ENCODE measurements around the gene ATP6AP1.
A peak's percentile ranks its signal among the peaks of the same experiment; 100 is the strongest.
"Not testable (repeated sequence)": the region's sequence is repeated elsewhere in the genome, so short reads cannot be mapped to it uniquely, and the experiment has no call there.

The ATP6AP1 gene

GRCh38 chrX:154428176-154429171 is at the start of gene ATP6AP1:
Gene ATP6AP1, plus strand, starts transcription at chrX:154428677. Its CDS starts 16 bp downstream, at chrX:154428693.
- DNase-seq (ENCODE audit: low spot score) = peak; percentile 95

- DNase-seq (ENCODE audit: low spot score) = peak; percentile 90
Measured at GRCh38 chrX:154378799-154379568, 49.5 kb upstream of the ATP6AP1 start, which contains the start of gene EMD. Gene EMD, plus strand, starts transcription at chrX:154379295. Its CDS starts 190 bp downstream, at chrX:154379485.

GRCh38 chrX:154379569-154379951 is 48.9 kb upstream of the ATP6AP1 start:
- no peak for DNase-seq (ENCODE audit: low spot score)

GRCh38 chrX:154380153-154380552 is 48.3 kb upstream of the ATP6AP1 start:
- DNase-seq (ENCODE audit: low spot score) = no peak

- no peak for DNase-seq (ENCODE audit: low spot score)
Measured at GRCh38 chrX:154380787-154381186, 47.7 kb upstream of the ATP6AP1 start.

GRCh38 chrX:154381271-154381670 is 47.2 kb upstream of the ATP6AP1 start:
- no peak for DNase-seq (ENCODE audit: low spot score)

- no peak for DNase-seq (ENCODE audit: low spot score)
Measured at GRCh38 chrX:154382483-154383069, 45.9 kb upstream of the ATP6AP1 start.

- no peak for DNase-seq (ENCODE audit: low spot score)
Measured at GRCh38 chrX:154383359-154384283, 44.9 kb upstream of the ATP6AP1 start.

GRCh38 chrX:154384284-154384892 is 44.1 kb upstream of the ATP6AP1 start:
- no peak for DNase-seq (ENCODE audit: low spot score)

- not testable (repeated sequence) for DNase-seq (ENCODE audit: low spot score)
Measured at GRCh38 chrX:154388094-154388493, 40.4 kb upstream of the ATP6AP1 start.

GRCh38 chrX:154388649-154389048 is 39.8 kb upstream of the ATP6AP1 start:
- not testable (repeated sequence) for DNase-seq (ENCODE audit: low spot score)

GRCh38 chrX:154389812-154390747 is 38.4 kb upstream of the ATP6AP1 start:
- not testable (repeated sequence) for DNase-seq (ENCODE audit: low spot score)

GRCh38 chrX:154396363-154396762 is 32.1 kb upstream of the ATP6AP1 start:
- not testable (repeated sequence) for DNase-seq (ENCODE audit: low spot score)

- peak; percentile 68 for DNase-seq (ENCODE audit: low spot score)
Measured at GRCh38 chrX:154396973-154397887, 31.2 kb upstream of the ATP6AP1 start.

- peak; percentile 94 for DNase-seq (ENCODE audit: low spot score)
Measured at GRCh38 chrX:154397888-154398667, 30.4 kb upstream of the ATP6AP1 start, which contains the start of gene RPL10. Gene RPL10, plus strand, starts transcription at chrX:154398377. Its CDS starts 143 bp downstream, at chrX:154398520.

- DNase-seq (ENCODE audit: low spot score) = peak; percentile 61
Measured at GRCh38 chrX:154398668-154399526, 29.6 kb upstream of the ATP6AP1 start.

Data from GM03348 (cell line).